ENCODE measurements around the gene SLC51A.
"Not testable (repeated sequence)": the region's sequence is repeated elsewhere in the genome, so short reads cannot be mapped to it uniquely, and the experiment has no call there.

Gene SLC51A

DNA sequence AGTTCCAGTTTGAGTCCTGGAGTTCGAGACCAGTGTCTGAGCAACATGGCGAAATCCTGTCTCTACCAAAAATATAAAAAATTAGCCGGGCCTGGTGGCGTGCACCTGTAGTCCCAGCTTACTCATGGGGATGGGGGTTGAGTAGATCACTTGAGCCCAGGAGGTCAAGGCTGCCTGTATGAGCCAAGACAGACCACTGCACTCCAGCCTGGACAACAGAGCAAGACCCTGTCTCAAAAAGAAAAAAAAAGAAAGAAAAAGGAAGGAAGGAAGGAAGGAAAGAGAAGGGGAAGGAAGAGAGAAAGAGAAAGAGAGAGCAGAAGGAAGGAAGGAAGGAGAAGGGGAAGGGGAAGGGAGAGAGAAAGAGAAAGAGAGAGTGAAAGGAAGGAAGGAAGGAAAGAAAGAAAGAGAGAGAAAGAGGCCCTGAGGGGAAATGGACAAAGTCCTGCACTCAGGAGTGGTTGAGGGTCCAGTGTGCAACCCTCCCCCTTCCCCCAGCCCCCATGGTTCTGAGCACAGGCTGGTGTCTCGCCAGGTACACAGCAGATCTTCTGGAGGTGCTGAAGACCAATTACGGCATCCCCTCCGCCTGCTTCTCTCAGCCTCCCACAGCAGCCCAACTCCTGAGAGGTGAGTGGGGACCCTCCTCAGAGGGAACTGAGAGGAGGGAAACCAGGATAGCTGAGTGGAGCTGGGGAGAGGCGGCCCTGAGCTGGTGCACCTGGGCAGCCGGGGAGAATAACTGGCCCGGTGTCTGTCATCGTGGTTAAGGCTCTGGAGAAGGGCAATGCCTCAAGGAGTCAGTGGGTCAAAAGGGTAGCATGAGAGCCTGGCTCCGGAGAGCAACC is 1.2 kb downstream of the SLC51A start:
- DNase-seq, result no peak

DNA sequence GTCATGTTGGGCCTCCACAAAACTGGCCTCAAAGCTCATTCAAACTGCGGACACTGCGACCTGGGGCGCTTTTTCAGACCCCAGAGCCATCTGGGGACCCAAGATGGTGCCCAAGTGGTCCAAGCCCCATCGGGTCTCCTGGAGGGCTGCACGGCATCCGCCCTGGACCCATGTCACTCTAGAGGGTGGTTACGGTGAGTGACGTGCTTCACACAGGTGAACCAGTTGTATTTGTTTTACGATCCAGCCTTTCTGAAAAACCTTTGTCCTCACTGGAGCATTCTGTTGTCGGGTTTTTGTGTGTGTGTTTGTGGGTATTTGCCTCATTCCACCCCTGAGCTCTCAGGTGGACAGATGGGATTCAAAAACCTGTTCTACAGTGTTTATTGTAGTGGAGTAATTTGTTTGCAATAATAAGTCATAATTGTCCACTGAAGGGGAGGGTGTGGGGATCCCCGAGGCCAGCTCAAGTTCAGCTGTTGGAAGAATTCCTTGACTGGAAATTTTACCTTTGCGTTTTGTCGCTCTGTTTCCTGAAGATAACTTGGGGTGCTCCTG is 1.9 kb downstream of the SLC51A start:
- DNase-seq, result no peak

DNA sequence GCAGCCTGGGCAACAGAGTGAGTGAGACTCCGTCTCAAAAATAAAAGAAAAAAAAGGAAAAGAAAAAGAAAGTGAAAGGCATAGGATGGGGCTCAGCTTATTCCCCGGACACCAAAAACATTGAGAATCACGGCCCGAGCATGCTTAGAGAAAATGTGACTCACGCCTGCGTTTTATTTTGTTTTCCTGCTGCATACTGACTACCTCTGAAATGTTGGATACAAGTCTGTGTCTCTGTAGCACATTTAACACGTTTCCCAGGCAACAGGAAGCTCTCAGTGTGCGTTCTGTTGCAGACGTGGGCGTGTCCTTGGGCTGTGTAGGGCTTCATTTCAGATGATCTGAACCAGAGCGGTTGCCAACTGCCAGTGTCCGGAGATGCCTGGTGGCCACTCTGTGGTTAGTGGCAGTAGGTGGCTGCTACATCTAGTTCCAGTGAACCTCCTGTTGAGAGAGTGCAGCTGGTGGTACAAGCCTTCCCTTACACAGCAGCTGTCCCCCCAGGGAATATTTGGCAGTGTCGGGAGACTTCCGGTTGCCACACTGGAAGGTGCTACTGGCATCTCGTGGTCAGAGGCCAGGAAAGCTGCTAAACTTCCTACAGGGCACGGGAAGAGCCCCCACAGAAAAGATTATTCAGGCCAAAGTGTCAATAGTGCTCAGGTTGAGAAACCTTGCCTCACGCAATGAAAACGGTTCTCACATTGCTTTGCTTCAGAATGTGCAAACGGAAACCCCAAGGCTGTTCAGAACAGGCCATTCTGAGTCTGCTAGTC is 3.0 kb downstream of the SLC51A start:
- peak; percentile 83 for DNase-seq

DNA sequence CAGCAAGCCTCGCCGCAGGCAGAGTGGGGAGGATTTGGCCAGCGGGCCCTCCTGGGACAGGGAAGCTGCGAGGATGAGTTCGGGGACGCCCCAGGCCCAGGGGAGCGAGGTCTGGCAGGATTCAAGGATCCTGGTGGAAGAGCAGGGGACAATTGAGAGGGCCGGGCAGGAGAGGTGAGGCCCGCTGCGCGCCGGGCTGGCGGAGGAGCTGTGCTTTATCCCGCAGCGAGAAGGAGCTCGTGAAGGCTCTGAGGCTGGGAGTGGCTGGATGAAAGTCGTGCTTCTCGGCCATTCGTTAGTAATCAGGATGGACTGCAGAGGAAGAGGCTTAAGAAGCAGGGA is 3.6 kb downstream of the SLC51A start:
- DNase-seq, result no peak

DNA sequence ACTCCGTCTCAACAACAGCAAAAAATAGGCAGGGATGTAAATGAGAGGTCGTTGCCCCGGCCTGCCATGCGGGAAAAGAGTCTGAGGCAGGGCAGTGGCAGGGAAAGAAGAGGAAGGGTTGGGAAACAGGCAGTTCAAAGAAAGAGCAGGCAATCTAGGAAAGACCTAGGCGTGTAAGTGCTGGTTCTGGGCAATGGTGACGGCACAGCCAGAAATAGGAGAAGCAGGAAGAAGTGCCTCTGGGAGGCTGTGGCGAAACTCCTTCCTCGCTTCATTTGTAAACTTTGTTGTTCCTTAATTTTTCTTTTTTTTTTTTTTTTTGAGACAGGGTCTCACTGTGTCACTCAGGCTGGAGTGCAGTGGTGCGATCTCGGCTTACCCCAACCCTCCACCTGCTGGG is 4.3 kb downstream of the SLC51A start:
- no peak for DNase-seq

DNA sequence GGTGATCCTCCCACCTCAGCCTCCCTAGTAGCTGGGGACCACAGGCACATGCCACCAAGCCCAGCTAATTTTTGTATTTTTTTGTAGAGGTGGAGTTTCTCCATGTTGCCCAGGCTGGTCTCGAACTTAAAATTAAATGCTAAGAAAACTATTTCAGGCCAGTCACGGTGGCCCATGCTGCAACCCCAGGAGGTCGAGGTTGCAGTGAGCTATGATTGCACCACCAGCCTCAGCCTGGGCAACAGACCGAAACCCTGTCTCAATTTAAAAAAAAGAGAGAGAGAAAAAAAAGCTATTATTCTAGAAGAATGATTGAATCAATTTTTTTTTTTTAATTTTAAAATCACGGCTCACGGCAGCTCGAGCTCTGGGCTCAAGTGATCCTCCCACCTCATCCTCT is 4.7 kb downstream of the SLC51A start:
- no peak for DNase-seq

DNA sequence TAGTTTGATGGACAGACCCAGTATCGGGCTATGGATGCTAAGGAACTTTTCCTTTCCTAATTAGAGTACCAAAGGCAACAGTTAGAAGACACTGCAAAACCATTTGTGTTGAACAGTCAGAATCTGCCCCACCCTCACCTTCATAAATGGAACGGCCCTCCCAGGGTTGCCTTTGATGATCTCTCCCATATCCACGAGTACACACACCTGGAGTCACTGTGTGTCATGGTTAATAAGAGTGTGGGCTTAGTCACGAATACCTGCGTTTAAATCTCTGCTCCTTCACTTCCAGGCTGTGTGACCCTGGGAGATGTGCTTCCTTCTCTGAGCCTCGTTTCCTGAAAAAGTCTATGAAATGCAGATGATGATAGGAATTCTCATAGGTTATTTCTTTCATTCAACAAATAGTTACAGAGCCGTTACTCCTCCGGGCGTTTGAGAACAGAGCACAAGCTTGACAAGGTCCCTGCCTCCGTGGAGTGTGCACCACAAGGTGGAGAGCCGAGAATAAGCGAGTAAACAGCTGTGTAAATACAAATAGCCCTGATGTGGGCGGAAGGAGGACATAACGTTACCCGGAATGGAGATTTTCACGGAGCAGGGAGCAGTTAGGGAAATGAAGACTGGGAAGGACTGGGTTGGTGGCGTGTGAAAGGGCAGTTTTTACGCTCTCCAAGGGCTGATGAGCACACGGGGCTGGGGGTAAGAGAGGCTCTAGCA is 6.7 kb downstream of the SLC51A start:
- DNase-seq, result no peak

DNA sequence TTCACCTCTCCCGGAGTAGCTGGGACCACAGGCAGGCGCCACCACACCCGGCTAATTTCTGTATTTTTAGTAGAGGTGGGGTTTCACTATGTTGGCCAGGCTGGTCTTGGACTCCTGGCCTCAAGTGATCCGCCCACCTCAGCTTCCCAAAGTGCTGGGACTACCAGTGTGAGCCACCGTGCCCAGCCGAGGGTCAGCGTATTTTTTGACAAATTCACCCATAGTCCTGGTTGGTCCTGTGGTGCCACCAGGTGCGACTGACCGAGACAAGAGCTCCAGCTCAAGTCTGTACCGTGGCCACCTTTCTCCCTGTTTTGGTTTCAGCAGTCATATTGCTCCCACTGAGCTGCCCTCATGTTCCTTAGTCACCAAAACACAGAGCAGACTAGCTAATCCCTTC is 8.8 kb downstream of the SLC51A start:
- DNase-seq, result no peak

DNA sequence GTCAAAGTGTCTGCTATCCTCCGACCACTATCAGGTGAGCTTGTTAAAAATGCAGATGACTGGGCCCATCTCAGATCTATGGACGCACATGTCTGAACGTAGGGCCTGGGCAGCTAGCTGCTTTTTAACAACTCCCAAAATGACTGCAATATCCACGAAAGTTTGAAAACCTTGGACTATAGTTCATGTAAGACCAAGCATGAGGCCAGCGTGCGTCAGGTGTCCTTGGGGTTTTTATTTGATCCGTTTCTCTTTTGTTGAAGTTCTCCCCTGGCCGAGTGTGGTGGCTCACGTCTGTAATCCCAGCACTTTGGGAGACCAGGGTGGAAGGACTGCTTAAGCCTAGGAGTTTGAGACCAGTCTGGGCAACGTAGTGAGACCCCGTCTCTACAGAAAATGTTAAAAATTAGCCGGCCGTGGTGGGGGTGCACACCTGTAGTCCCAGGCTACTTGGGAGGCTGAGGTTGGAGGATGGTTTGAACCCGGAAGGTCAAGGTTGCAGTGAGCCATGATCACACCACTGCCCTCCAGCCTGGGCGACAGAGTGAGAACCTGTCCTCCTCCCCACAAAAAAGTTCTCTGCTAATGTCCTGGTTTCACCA is 9.5 kb downstream of the SLC51A start:
- DNase-seq, result no peak

DNA sequence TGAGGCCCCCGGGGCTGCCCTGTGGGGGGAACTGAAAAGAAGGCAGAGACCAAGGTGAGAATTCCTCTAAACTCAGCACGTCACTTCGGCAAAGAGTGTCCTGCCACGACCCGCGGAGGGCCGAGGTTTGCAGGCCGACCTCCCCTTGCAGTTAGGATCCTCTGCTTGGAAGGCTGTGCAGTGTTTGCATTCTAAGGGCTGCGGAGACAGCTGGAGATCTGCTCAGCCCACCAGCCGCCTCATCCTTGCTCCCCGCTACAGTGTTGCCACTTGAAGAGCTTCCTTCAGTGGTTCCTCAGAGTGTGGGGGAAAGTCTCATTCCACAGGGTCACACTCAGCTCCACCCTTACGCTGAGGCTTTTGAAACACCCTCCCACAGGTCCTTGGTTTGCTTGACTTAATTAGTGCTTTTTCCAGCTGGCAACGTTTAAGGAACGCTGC is 10.8 kb downstream of the SLC51A start:
- no peak for DNase-seq

DNA sequence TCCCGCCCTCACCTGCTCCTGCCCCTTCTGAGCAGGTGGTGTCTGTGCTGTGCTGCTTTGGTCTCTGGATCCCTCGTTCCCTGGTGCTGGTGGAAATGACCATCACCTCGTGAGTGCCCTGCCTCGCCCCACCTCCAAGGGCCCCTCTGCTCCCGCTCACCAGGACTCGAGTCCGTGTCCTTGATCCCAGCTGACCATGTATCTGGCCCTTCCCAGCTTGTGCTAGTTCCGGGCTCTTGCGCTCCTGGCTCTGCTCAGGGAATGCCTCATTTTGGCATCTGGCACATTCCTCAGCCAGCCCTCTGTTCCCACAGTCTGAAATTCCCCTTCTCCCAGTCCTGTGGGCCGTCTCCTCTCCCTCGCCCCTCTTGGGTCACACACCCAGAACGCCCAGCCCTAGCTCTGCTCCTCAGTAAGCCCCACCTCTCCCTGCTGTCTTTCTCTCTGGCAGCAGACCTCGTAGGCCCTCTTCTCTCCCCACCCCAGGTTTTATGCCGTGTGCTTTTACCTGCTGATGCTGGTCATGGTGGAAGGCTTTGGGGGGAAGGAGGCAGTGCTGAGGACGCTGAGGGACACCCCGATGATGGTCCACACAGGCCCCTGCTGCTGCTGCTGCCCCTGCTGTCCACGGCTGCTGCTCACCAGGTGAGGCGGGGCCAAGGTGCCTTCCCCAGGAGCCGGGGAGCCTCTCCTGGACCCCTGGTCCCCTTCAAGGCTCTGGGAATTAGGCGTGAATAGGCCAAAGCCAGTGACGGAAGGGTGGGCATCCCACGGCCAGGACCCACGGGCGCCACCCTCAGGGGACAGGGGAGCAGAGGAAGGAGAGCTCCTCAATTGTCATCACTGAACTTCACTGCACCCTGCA is 11.5 kb downstream of the SLC51A start:
- no peak for DNase-seq

DNA sequence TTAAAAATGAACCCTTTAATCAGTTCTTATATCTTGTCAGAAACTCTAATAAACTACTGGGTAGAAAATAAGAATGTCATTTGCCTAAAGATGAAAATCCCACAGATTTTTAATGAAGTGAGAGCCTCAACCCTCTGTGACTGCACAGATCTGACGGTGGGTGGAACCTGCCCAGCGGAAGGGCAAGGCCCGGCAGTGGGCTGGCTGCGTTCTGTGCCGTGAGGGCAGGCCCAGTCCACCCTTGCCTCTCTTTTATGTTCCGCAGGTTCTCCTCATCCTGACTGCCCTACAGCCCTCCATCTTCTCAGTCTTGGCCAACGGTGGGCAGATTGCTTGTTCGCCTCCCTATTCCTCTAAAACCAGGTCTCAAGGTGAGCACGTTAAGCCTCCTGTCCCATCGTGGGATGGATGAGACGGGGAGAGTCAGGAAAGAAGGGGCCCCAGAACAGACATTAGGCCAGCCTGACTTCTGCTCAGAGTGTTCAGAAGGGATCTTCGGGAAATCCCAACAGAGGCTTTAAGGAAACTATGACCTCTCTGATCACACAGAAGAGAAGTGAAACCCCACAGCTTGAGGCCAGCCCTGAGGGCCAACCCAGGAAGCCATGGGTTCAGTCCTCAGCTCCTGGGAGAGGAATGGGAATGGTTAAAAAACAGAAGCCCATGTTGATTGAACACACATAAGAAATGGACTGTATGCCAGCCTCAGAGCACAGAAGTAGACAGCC is 16.0 kb downstream of the SLC51A start:
- DNase-seq, result no peak

DNA sequence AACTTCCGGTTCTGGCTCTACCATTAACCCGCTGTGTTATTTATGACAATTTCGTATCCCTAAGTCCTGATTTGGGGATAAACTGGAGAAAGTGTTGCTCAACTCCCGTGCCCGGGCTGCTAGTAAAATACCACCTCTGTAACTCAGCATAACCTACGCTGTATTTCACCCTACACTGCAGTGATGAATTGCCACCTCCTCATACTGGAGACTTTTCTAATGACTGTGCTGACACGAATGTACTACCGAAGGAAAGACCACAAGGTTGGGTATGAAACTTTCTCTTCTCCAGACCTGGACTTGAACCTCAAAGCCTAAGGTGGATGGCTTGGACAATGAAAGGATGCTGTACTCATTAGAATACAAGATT is 16.5 kb downstream of the SLC51A start:
- no peak for DNase-seq

DNA sequence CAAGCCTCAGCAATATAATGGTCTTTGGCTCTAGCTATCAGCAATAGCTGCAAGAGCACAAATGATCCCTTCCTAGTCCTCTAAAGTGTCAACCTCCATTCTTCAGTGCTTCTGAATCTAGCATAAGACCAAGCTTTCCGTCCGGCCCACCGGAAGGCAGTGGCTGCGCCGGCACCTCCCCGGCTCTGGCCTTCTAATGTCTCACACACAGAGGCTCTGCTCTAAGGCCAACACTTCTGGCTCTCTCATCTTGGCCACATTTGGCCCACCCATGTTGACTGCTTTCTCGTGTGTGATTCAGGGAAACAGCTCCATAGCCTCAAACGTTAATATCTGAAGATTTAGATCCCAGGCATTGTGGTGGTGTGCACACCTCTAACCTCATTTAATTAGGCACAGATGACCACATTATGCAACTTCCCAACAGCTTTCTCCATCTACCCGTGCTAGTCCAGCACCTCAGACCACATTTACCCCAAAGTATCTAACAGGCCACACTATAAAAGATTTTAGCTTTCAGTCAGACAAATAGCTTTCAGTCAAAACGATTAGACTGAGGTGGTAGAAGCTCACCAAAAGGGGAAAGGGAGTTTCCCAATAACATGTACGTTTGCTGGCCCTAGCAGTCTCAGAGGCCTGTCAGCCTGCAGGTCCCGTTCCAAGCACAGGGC is 19.3 kb downstream of the SLC51A start:
- DNase-seq, result no peak

DNA sequence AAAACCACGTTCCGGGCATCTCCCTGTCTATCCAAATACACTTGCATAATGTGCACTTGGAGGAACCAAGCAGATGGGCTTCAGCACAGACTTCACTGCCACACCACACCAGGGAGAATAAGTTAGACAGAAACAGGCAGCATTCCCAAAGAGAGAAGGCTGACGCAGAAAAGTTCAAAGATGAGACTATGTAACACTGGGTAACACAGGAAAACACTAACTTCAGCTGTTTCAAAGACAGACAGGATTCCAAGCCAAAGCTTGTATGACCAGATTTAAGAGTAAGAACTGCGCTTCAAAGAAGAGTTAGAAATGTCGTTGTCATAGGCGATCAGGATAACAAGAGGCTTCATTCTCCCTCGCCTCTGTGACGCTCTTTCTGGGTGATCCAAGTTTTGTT is 19.9 kb downstream of the SLC51A start:
- DNase-seq, result no peak

DNA sequence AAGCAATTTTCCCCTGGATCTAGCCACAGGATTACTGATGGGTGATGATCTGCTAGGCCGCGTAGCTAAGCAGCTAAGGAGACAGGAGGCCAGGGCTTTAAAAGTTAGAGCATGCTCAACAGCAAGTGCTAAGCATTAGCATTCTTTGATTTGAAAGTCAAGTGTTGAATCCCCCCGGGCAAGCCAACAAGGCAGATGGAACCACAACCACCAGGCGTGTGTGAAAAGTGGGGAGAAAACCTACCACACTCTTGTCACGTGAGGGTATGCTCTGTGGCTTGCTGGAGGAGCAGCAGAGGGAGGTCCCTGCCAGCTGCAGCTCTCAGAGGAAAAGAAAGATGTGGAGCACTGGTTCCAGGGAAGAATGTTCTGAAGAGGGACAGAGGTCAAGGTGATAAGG is 20.9 kb downstream of the SLC51A start:
- DNase-seq, result no peak

DNA sequence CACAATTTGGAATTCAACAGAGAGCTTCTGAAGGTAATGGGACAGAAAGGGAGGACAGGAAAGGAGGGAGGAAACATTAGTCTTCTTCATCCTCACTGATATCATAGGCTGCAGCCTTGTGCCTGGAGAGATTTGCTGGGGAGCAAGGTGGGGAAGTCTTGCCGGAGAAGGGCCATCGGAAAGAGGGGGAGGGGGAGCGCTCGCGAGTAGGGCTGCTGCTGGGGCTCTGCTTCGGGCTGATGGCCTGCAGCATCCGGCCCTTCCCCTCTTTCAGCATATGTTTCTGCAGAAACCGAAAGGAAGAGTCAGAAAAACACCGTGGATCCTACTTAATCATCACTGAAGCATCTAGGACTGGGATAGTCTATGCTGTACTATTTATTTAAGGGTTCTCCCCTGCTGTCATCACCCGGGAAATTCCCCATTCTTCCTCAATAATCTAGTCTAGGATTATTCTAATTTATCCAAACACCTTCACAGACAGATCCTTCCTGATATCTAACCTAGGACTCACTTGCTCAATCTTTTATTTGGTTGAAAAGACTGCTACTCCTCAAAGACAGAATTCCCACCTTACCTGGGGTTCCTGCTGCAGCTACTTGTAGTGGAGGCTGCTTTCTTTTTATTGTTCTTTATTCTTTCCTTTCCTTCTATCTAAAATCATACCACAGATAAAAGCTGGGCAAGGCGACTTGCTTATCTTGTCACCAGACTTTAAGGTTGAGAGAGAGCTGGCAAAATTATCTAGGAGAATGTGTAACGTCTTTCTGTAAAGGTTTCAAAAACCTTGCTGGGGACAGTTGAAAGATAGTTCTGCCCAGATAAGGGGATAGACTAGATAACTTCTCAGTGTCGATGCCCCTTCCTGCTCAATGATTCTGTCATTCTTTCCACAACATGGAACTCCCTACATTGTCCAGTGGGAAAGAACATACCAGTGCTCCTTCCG is 22.6 kb downstream of the SLC51A start:
- DNase-seq, result no peak

DNA sequence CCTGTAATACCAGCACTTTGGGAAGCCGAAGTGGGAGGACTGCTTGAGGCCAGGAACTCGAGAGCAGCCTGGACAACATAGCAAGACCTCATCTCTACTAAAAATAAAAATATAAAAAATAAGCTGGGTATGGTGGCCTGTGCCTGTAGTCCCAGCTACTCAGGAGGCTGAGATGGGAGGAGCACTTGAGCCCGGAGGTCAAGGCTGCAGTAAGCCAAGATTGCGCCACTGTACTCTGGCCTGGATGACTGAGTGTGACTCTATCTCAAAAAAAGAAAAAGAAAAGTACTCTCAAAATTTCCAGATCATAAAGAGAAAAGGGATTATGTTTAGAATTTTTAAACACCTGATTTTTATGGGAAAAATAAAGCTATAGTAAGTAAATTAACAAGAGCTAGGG is 24.1 kb downstream of the SLC51A start:
- no peak for DNase-seq

DNA sequence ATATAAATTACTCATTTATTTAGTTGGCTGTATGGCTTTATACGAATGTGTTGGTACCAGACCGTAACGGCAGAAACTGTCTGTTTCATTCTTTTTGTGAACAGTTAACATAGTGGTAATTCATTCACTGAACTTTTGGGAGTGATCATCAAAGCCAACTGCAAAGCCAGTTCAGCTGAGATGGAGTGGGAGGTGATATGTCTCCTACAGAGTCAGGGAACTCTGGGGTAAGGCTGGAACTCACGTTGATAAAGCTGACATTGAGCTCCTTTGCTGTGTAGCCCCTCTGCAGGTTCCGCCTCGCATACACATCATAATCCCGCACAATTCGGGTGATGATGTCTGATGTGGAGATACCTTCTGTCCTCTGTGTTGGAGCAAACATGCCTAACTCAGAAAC is 25.4 kb downstream of the SLC51A start:
- no peak for DNase-seq

DNA sequence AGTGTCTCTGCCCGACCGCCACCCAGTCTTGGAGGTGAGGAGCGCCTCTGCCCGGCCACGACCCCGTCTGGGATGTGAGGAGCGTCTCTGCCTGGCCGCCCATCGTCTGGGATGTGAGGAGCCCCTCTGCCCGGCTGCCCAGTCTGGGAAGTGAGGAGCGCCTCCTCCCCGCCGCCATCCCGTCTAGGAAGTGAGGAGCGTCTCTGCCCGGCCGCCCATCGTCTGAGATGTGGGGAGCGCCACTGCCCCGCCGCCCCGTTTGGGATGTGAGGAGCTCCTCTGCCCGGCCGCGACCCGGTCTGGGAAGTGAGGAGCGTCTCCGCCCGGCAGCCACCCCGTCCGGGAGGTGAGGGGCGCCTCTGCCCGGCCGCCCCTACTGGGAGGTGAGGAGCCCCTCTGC is 27.8 kb downstream of the SLC51A start:
- DNase-seq, result not testable (repeated sequence)
